Esophagus muscularis mucosa (tissue), 4 donors: ENCODE results near the gene LRRC75B. TPM values are rescaled to one million over a fixed set of nuclear protein-coding genes. Genes with fewer than 3 reads are reported as not detected.

Experiments used
- DNase-seq: peaks from one replicate; pipeline ENCODE4 v3.0.0-alpha.2; 2017; ENCODE audit errors: extremely low spot score
- H3K27ac ChIP-seq, 4 donors: fragments of 200-600 bp; sonication (generic); replicated peaks in 1 of 4; 1 replicate in 3 of 4; 2 replicates in 1 of 4; pipeline ENCODE4 v1.5.1; 2016 to 2019; ENCODE audit warnings: mild to moderate bottlenecking in 1 of 4
- H3K27me3 ChIP-seq, 4 donors: fragments of 200-600 bp; sonication (generic); one replicate each; pipeline versions ENCODE4 v1.5.1 to v1.6.0; 2016 to 2019
- H3K36me3 ChIP-seq, 4 donors: fragments of 200-600 bp; sonication (generic); one replicate each; pipeline ENCODE4 v1.5.1; 2016 to 2019
- H3K4me1 ChIP-seq, 4 donors: fragments of 200-600 bp; sonication (generic); one replicate each; pipeline ENCODE4 v1.5.1; 2016 to 2019
- H3K4me3 ChIP-seq, 4 donors: fragments of 200-600 bp; sonication (generic); 1 replicate in 2 of 4; 2 replicates in 2 of 4; pipeline ENCODE4 v1.5.1; 2016 to 2019; ENCODE audit warnings: mild to moderate bottlenecking in 4 of 4, moderate library complexity in 1 of 4
- H3K9me3 ChIP-seq, 4 donors: fragments of 200-600 bp; sonication (generic); 1 replicate in 3 of 4; 2 replicates in 1 of 4; pipeline ENCODE4 v1.5.1; 2016 to 2019
- CTCF ChIP-seq, 3 experiments: fragments of 200-600 bp in 2 of 3; fragments of 450-650 bp in 1 of 3; sonication (generic) in 2 of 3; IDR thresholded peaks; one replicate each; pipeline ENCODE4 v1.5.1; 2017 to 2019; ENCODE audit warnings: antibody characterized with exemption in 3 of 3, mild to moderate bottlenecking in 2 of 3, moderate library complexity in 1 of 3
- EP300 ChIP-seq: sonication (generic); formaldehyde crosslinking; IDR thresholded peaks from one replicate; pipeline ENCODE4 v1.6.1; 2017; ENCODE audit warnings: antibody characterized with exemption
- POLR2A ChIP-seq: fragments of 450-650 bp; IDR thresholded peaks from one replicate; pipeline ENCODE4 v1.6.1; 2017; ENCODE audit warnings: antibody characterized with exemption, moderate library complexity, mild to moderate bottlenecking, low read depth
- POLR2AphosphoS5 ChIP-seq, 2 donors: sonication (generic); formaldehyde crosslinking; IDR thresholded peaks; one replicate each; pipeline ENCODE4 v1.6.1; 2017; ENCODE audit warnings: antibody characterized with exemption in 2 of 2
- WGBS: methylation state at CpG from one replicate; pipeline ENCODE4 v1.1.5; 2018; 5-methylcytosine and 5-hydroxymethylcytosine counted together
- intact Hi-C: fragments of 100-400 bp; cut with DNase I; formaldehyde crosslinking; loops from one replicate; pipeline ENCODE4 v1.15.1; 2023
- total RNA-seq, 4 donors: library from RNA; depleted of rRNA; stranded (reverse); fragments of >200 nt; gene quantifications; one replicate each; pipeline versions ENCODE4 v1.1.0 to v1.2.1, GENCODE V29; 2016

LRRC75B gene
- total RNA-seq, 4 donors from 2014 or later, result 11.3 to 22.1 (median 18.1) TPM

- WGBS, result 85% methylated on average over 5 of the region's 6 CpGs
- Histone ChIP-seq H3K27me3 (no peaks in the 10 kb centered on the region), H3K9me3 (no peaks in the 10 kb centered on the region), H3K4me3 (no peak overlapping the region), H3K4me1 (peaks cover 10 to 29% (median 21%) of the 10 kb centered on the region in 4 donors), H3K27ac (peak overlapping the region in 1 of 4 donors; percentile 88), H3K36me3 (peaks cover 13 to 34% (median 26%) of the 10 kb centered on the region in 4 donors)
- intact Hi-C loops, result no loop called here
- DNase-seq, result no peak
- TF ChIP-seq POLR2A (no peak), CTCF (IDR thresholded peaks at IDR 0.05) (no peak), POLR2AphosphoS5 (IDR thresholded peaks at IDR 0.05) (no peak), EP300 (no peak)
Measured at GRCh38 chr22:24591286-24591830, 1.5 kb downstream of the LRRC75B start.

- H3K27me3 ChIP-seq, result no peaks in the 10 kb centered on the region
- H3K4me1 ChIP-seq, result peaks cover 10 to 29% (median 21%) of the 10 kb centered on the region in 4 donors
- intact Hi-C loops, result no loop called here
- peaks cover 19 to 41% (median 32%) of the 10 kb centered on the region in 4 donors for H3K36me3 ChIP-seq
- H3K9me3 ChIP-seq, result no peaks in the 10 kb centered on the region
- TF ChIP-seq POLR2A (no peak), POLR2AphosphoS5 (IDR thresholded peaks at IDR 0.05) (no peak), CTCF (IDR thresholded peaks at IDR 0.05) (no peak), EP300 (no peak)
- 96% methylated on average over 12 of the region's 12 CpGs for WGBS
- DNase-seq, result no peak
- no peak overlapping the region for H3K4me3 ChIP-seq
- H3K27ac ChIP-seq, result no peak overlapping the region
Measured at GRCh38 chr22:24590596-24591173, 2.2 kb downstream of the LRRC75B start.

- intact Hi-C loops, result no loop called here
- no peak for DNase-seq
- 100% methylated on average over 2 of the region's 7 CpGs for WGBS
Measured at GRCh38 chr22:24589518-24590030, 3.3 kb downstream of the LRRC75B start.

GRCh38 chr22:24588757-24589481, 4.0 kb downstream of the LRRC75B start:
- Histone ChIP-seq H3K27me3 (no peaks in the 10 kb centered on the region), H3K36me3 (peaks cover 20 to 52% (median 35%) of the 10 kb centered on the region in 4 donors), H3K4me1 (peaks cover 18 to 43% (median 32%) of the 10 kb centered on the region in 4 donors), H3K4me3 (no peak overlapping the region), H3K27ac (peak overlapping the region in 1 of 4 donors; percentile 31), H3K9me3 (no peaks in the 10 kb centered on the region)
- no peak for DNase-seq
- 93% methylated on average over 14 of the region's 21 CpGs for WGBS
- no peak for TF ChIP-seq POLR2A
- intact Hi-C loops, result no loop called here

More at GRCh38 chr22:24589518-24590030, 3.3 kb downstream of the LRRC75B start:
- H3K27me3 ChIP-seq, result no peaks in the 10 kb centered on the region
- TF ChIP-seq POLR2A (no peak), POLR2AphosphoS5 (IDR thresholded peaks at IDR 0.05) (no peak), EP300 (no peak), CTCF (IDR thresholded peaks at IDR 0.05) (no peak)
- H3K4me1 ChIP-seq, result peaks cover 12 to 39% (median 26%) of the 10 kb centered on the region in 4 donors
- H3K36me3 ChIP-seq, result peaks cover 20 to 52% (median 35%) of the 10 kb centered on the region in 4 donors
- no peak overlapping the region for H3K4me3 ChIP-seq
- no peaks in the 10 kb centered on the region for H3K9me3 ChIP-seq
- H3K27ac ChIP-seq, result no peak overlapping the region

GRCh38 chr22:24588381-24588756, 4.5 kb downstream of the LRRC75B start:
- Histone ChIP-seq H3K4me3 (no peak overlapping the region), H3K27ac (peak overlapping the region in 1 of 4 donors; percentile 31), H3K27me3 (no peaks in the 10 kb centered on the region), H3K9me3 (no peaks in the 10 kb centered on the region), H3K36me3 (peaks cover 20 to 52% (median 35%) of the 10 kb centered on the region in 4 donors), H3K4me1 (peaks cover 22 to 43% (median 32%) of the 10 kb centered on the region in 4 donors)
- intact Hi-C loops, result no loop called here
- TF ChIP-seq CTCF (IDR thresholded peaks at IDR 0.05) (no peak), POLR2AphosphoS5 (IDR thresholded peaks at IDR 0.05) (no peak), POLR2A (no peak), EP300 (no peak)
- 76% methylated on average over 10 of the region's 13 CpGs for WGBS
- no peak for DNase-seq
